Measurements from ENCODE around the gene TOP1.
A peak's percentile ranks its signal among the peaks of the same experiment; 100 is the strongest.
"Not testable (repeated sequence)": the region's sequence is repeated elsewhere in the genome, so short reads cannot be mapped to it uniquely, and the experiment has no call there.

Gene TOP1

DNA sequence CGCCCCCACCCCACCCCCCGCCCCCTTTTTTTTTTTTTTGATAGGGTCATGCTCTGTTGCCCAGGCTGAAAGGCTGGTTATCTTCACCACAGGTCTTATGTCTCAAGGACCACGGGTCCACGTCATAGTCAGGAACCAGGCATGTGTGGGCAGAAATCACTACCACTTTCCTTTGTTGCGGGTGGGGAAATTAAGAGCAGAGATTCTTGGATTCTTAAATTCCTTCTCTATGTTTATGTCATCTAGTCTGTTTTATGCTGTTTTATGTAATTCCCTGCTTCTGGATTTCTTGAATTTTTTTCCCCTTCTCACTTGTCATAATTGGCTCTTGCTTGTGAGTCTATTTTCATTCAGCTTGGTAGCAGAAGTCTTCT is 82.9 kb downstream of the TOP1 start:
- H3K36me3 Mint-ChIP-seq, result peaks cover 16% of the 10 kb centered on the region
- H3K27ac Mint-ChIP-seq, result peak overlapping the region; percentile 10
- no peaks in the 10 kb centered on the region for H3K9me3 Mint-ChIP-seq
- no peaks in the 10 kb centered on the region for H3K27me3 Mint-ChIP-seq
- H3K4me1 Mint-ChIP-seq, result peaks cover 3% of the 10 kb centered on the region
- H3K4me3 Mint-ChIP-seq, result no peak overlapping the region

DNA sequence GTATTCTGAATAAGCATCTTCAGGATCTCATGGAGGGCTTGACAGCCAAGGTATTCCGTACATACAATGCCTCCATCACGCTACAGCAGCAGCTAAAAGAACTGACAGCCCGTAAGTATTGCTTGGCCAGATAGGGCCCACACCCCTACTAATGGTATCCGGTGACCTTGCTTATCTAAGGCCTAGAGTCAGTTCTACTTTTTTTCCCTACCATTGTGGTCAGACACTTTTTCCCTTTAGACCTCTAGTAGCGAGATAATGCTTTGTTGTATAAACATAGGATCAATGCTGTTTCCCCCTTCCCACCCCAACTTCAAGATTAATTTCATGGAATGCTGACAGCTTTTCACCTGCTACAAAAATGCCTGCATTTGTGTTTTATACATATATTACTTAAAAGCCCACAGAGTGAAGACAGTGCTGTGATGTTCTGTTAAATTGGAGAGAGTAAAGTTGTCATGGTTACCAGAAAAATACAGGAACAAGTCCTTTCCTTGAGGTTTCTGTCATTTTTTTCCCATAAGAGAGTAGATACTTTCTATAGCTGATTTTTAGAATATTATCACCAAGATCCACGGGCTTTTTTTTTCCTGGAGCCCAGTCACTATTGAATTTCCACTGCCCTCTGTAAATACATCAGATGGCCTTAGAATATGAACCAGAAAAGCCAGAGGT is 87.8 kb downstream of the TOP1 start:
- Mint-ChIP-seq H3K36me3 (peaks cover 17% of the 10 kb centered on the region), H3K27ac (peak overlapping the region; percentile 4), H3K4me3 (no peak overlapping the region), H3K27me3 (no peaks in the 10 kb centered on the region), H3K9me3 (no peaks in the 10 kb centered on the region), H3K4me1 (peaks cover 3% of the 10 kb centered on the region)

DNA sequence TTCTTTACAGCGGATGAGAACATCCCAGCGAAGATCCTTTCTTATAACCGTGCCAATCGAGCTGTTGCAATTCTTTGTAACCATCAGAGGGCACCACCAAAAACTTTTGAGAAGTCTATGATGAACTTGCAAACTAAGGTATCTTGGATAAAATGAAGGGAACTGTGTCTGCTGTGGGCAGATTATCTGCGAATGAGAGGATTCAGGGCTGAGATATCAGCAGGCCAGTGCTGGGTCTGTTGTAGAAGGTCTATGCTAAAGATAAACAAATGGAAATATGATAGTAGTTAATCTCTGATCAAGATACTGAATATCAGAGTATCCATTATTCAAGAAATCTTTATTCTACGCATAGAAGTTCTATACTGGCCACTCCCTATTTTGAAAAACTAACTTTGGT is 89.5 kb downstream of the TOP1 start:
- not testable (repeated sequence) for H3K27ac Mint-ChIP-seq, H3K9me3 Mint-ChIP-seq, H3K4me3 Mint-ChIP-seq, H3K4me1 Mint-ChIP-seq, H3K27me3 Mint-ChIP-seq
- H3K36me3 Mint-ChIP-seq, result peaks cover 19% of the 10 kb centered on the region

- Mint-ChIP-seq H3K27ac (no peak overlapping the region), H3K4me1 (no peaks in the 10 kb centered on the region), H3K36me3 (peaks cover 19% of the 10 kb centered on the region), H3K9me3 (no peaks in the 10 kb centered on the region), H3K27me3 (no peaks in the 10 kb centered on the region), H3K4me3 (no peak overlapping the region)
These were observed 90.0 kb downstream of the TOP1 start for GRCh38 chr20:41118632-41119031.

DNA sequence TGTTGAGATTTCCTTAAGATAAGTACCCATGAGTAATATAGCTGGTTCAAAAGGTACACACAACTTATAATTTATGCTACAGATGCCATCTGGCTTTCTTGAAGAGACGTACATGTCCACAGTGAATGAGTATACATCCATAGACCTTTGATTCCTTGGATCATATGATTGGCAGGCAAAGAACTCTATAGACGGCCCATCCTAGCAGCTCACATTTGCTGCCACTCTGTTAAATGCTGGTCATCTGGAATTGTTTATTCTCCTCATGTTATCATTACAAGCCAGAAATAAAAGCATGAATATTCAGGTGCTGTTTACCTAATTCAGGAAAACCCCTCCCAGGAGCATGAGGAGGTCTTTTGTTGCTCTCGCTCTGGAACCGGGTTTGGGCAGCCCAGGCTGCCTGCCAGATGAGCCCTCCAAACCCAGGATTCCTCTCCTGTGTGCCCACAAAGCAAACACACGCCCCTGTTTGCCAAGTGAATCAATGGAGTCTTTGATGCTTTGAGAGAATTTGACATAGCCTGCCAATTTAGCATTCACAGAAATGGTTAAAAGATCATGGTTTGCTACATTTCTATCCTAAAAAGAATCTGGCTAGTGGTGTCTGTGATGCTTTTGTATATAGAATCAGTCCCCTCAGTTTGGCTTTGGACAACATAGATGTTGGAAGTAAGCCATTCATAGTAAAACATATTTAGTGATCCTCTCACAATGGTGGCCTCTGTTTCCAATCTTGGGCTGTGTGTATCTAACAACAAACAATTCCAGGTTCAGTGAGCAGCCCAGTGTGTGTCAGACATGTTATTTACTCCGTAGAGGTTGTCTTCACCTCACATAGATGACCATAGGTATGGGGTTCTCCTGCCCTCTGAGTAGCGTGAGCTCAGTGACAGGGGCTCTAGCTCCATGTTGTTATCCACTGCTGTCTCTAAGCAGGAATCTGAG is 91.3 kb downstream of the TOP1 start:
- Mint-ChIP-seq H3K27ac (peak overlapping the region; percentile 27), H3K9me3 (no peaks in the 10 kb centered on the region), H3K4me3 (no peak overlapping the region), H3K36me3 (peaks cover 18% of the 10 kb centered on the region), H3K27me3 (no peaks in the 10 kb centered on the region), H3K4me1 (no peaks in the 10 kb centered on the region)

DNA sequence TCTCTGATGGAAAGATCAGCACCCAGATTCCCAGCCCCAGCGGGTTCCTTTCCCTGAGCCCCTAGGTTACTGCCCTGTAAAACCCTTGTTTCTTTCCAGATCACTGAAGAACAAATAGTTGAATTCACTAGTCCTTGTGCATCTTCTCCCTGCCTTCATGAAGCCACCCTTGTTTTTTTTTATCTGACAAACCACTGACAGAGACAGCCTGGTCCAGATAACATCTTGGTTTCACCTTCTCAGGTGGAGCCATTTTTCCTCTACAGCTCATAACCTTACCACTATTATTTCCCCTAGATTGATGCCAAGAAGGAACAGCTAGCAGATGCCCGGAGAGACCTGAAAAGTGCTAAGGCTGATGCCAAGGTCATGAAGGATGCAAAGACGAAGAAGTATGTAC is 92.8 kb downstream of the TOP1 start:
- H3K9me3 Mint-ChIP-seq, result no peaks in the 10 kb centered on the region
- peaks cover 22% of the 10 kb centered on the region for H3K36me3 Mint-ChIP-seq

GRCh38 chr20:41123631-41124030 is 95.0 kb downstream of the TOP1 start:
- peaks cover 20% of the 10 kb centered on the region for H3K36me3 Mint-ChIP-seq

More for the DNA sequence above, 92.8 kb downstream of the TOP1 start:
- H3K4me3 Mint-ChIP-seq, result no peak overlapping the region
- H3K27me3 Mint-ChIP-seq, result no peaks in the 10 kb centered on the region
- H3K4me1 Mint-ChIP-seq, result no peaks in the 10 kb centered on the region
- peak overlapping the region; percentile 46 for H3K27ac Mint-ChIP-seq

DNA sequence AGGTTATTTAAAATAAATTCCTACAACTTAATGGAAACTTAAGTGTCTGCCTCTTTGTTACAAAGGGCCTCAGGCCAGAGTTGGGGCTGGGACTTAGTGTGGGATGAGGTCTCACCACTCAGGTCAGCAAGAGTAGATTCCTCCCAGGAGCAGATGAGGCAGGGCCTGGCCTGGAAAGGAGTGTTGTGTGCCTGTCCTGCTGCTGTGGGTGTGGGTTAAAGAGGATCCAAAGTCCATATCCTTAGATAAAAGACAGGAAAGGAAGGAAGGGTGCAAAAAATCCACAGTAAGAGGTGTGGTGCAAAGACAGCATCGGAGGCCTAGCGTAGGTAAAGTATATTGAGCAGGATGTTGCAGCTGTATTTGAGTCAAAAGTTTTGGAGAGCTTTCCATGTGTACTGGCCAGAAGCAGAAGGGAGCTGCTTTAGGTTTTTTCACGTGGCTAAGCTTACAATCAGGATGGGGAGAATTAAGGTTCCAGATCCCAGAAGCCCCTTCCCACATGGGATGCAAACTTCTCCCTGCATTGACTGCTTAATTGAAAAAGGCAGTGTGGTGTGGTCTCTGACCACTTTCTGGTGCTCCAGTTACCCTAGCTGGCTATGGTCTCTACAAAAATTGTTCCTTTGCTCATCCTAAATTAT is 96.0 kb downstream of the TOP1 start:
- H3K4me1 Mint-ChIP-seq, result no peaks in the 10 kb centered on the region
- H3K4me3 Mint-ChIP-seq, result no peak overlapping the region
- no peaks in the 10 kb centered on the region for H3K27me3 Mint-ChIP-seq
- H3K9me3 Mint-ChIP-seq, result no peaks in the 10 kb centered on the region
- H3K27ac Mint-ChIP-seq, result peak overlapping the region; percentile 81
- peaks cover 20% of the 10 kb centered on the region for H3K36me3 Mint-ChIP-seq

More at GRCh38 chr20:41123631-41124030, 95.0 kb downstream of the TOP1 start:
- Mint-ChIP-seq H3K4me1 (no peaks in the 10 kb centered on the region), H3K27me3 (no peaks in the 10 kb centered on the region), H3K27ac (no peak overlapping the region), H3K9me3 (no peaks in the 10 kb centered on the region), H3K4me3 (no peak overlapping the region)

GRCh38 chr20:41125530-41126457 is 97.2 kb downstream of the TOP1 start:
- Mint-ChIP-seq H3K9me3 (no peaks in the 10 kb centered on the region), H3K36me3 (peaks cover 20% of the 10 kb centered on the region), H3K4me3 (no peak overlapping the region), H3K27ac (peak overlapping the region; percentile 60), H3K4me1 (no peaks in the 10 kb centered on the region), H3K27me3 (no peaks in the 10 kb centered on the region)

DNA sequence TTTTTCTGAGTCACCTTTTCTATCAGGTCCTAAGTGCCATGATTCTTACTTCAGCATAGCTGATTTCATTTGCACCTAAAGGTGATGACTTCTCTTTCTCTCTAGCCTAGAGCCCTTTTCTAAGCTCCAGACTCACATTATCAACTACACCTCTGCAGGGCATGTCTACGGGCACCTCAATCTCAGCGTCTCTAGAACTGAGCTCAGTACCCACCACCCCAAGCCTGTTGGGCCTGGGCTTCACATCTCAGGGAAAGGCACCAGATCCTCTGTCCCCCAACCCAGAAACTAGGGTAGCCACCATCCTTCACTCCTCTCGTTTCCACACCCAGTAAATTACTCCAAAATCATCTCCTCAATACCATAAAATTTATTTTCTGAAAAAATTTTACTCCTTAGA is 98.1 kb downstream of the TOP1 start:
- no peaks in the 10 kb centered on the region for H3K4me1 Mint-ChIP-seq
- H3K4me3 Mint-ChIP-seq, result no peak overlapping the region
- peak overlapping the region; percentile 66 for H3K27ac Mint-ChIP-seq
- H3K9me3 Mint-ChIP-seq, result no peaks in the 10 kb centered on the region
- H3K27me3 Mint-ChIP-seq, result no peaks in the 10 kb centered on the region
- peaks cover 19% of the 10 kb centered on the region for H3K36me3 Mint-ChIP-seq

GRCh38 chr20:41128317-41128716 is 99.7 kb downstream of the TOP1 start:
- H3K27ac Mint-ChIP-seq, H3K4me3 Mint-ChIP-seq, H3K27me3 Mint-ChIP-seq, H3K4me1 Mint-ChIP-seq, H3K9me3 Mint-ChIP-seq: not testable (repeated sequence)
- H3K36me3 Mint-ChIP-seq, result peaks cover 15% of the 10 kb centered on the region

- Mint-ChIP-seq H3K4me1 (peaks cover 31% of the 10 kb centered on the region), H3K27me3 (no peaks in the 10 kb centered on the region), H3K4me3 (no peak overlapping the region), H3K9me3 (no peaks in the 10 kb centered on the region), H3K27ac (no peak overlapping the region), H3K36me3 (peaks cover 1% of the 10 kb centered on the region)
These were observed 103.2 kb downstream of the TOP1 start for GRCh38 chr20:41131594-41132387.

DNA sequence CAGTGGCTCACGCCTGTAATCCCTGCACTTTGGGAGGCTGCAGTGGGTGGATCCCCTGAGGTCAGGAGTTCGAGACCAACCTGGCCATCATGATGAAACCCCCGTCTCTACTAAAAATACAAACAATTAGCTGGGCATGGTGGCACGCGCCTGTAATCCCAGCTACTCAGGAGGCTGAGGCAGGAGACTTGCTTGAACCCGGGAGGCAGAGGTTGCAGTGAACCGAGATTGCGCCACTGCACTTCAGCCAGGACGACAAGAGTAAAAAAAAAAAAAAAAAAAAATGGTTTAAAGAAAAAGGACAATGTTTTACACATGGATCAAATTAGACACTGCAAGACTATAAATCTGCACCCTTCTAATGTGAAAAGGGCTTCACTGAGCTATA is 103.8 kb downstream of the TOP1 start:
- H3K27me3 Mint-ChIP-seq, H3K36me3 Mint-ChIP-seq, H3K27ac Mint-ChIP-seq, H3K4me3 Mint-ChIP-seq, H3K9me3 Mint-ChIP-seq: not testable (repeated sequence)
- peaks cover 31% of the 10 kb centered on the region for H3K4me1 Mint-ChIP-seq

DNA sequence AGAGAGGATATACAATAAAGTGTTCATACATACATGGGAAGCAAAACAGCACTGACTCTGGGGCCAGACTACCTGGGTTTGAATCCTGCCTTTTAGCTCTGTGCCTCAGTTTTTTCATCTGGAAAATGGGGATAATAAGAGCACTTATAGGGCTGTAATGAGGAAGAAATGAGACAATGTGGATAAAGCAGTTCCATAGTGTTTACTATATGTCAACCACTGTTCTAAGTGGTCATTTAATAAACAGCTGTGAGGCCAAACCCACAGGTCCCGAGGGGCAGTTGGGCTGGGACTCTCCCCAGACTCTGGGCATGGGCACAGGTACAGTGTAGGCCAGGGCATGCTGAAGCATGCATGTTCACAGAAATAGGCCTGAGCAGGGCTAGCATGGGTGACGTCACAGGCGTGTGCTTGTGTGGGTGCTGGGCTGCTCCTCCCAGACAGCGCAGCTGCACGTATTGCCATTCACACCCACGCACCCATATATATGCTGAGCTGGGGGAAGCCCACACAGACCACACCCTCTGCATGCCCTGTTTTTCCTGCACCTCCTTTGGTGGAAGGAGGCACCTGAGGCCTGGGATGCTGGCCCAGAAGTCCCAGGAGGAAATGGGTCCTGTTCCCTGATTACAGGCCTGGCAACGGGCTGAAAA is 105.2 kb downstream of the TOP1 start:
- Mint-ChIP-seq H3K36me3 (no peaks in the 10 kb centered on the region), H3K27me3 (no peaks in the 10 kb centered on the region), H3K4me3 (no peak overlapping the region), H3K27ac (peak overlapping the region; percentile 62), H3K4me1 (peaks cover 35% of the 10 kb centered on the region), H3K9me3 (no peaks in the 10 kb centered on the region)

All from activated naive CD4-positive, alpha-beta T cell treated with anti-CD3 and anti-CD28 coated beads, Interleukin-2, amount 50 U/mL, for 24 hours (primary cell).